Measurements from ENCODE around the gene OPN3.

- TF ChIP-seq TARDBP (IDR thresholded peaks at IDR 0.05) (no peak), LEF1 (IDR thresholded peaks at IDR 0.05; ENCODE audit: borderline replicate concordance) (no peak), ELF4 (IDR thresholded peaks at IDR 0.05) (no peak), SP1 (IDR thresholded peaks at IDR 0.05) (no peak), FOXK2 (IDR thresholded peaks at IDR 0.05) (no peak), HDGF (IDR thresholded peaks at IDR 0.05; ENCODE audit: borderline replicate concordance) (no peak), FOXM1 (IDR thresholded peaks at IDR 0.05; ENCODE audit: borderline replicate concordance) (no peak), BHLHE40 (IDR thresholded peaks at IDR 0.05; ENCODE audit: borderline replicate concordance) (no peak), L3MBTL2 (conservative IDR thresholded peaks at IDR 0.05) (no peak), ZNF384 (IDR thresholded peaks at IDR 0.05) (no peak), SUZ12 (IDR thresholded peaks at IDR 0.05) (no peak)
Observed at GRCh38 chr1:241677201-241677600, 37.0 kb upstream of the OPN3 start.

Data from HEK293T (cell line).